Parathyroid adenoma (tissue), 2 donors: Measurements from ENCODE around the gene KLHL29.
A peak's percentile ranks its signal among the peaks of the same experiment; 100 is the strongest.

ENCODE experiments used
- H2AFZ ChIP-seq: fragments of 300-600 bp; sonication (generic); one replicate; pipeline ENCODE4 v1.7.0; 2017; ENCODE audit warnings: antibody characterized with exemption, mild to moderate bottlenecking
- H3K27ac ChIP-seq: fragments of 300-600 bp; sonication (generic); one replicate; pipeline ENCODE4 v1.7.0; 2017
- H3K27me3 ChIP-seq: fragments of 300-600 bp; sonication (generic); one replicate; pipeline ENCODE4 v1.7.0; 2017; ENCODE audit warnings: low read length; ENCODE audit not compliant: control insufficient read depth, insufficient read depth
- H3K36me3 ChIP-seq: fragments of 300-600 bp; sonication (generic); one replicate; pipeline ENCODE4 v1.7.0; 2017; ENCODE audit warnings: low read length; ENCODE audit not compliant: control insufficient read depth, insufficient read depth
- H3K4me1 ChIP-seq: fragments of 300-600 bp; sonication (generic); one replicate; pipeline ENCODE4 v1.7.0; 2017; ENCODE audit warnings: control low read depth
- H3K4me2 ChIP-seq: fragments of 300-600 bp; sonication (generic); one replicate; pipeline ENCODE4 v1.7.0; 2017; ENCODE audit warnings: low read length
- H3K4me3 ChIP-seq: fragments of 300-600 bp; sonication (generic); one replicate; pipeline ENCODE4 v1.7.0; 2017; ENCODE audit warnings: low read depth, low read length
- H3K79me2 ChIP-seq: fragments of 300-600 bp; sonication (generic); one replicate; pipeline ENCODE4 v1.7.0; 2017; ENCODE audit warnings: control low read depth
- H3K9ac ChIP-seq: fragments of 300-600 bp; sonication (generic); one replicate; pipeline ENCODE4 v1.7.0; 2017; ENCODE audit warnings: mild to moderate bottlenecking
- H3K9me3 ChIP-seq: fragments of 300-600 bp; sonication (generic); one replicate; pipeline ENCODE4 v1.7.0; 2017; ENCODE audit warnings: low read length; ENCODE audit not compliant: control insufficient read depth
- TF ChIP-seq, protein P1 (sequence below): fragments of 300-600 bp; sonication (generic); IDR thresholded peaks from one replicate; pipeline ENCODE4 v1.7.0; 2017; ENCODE audit warnings: antibody characterized with exemption, mild to moderate bottlenecking
- donor health status: primary hyperparathyroidism.

KLHL29 gene

DNA sequence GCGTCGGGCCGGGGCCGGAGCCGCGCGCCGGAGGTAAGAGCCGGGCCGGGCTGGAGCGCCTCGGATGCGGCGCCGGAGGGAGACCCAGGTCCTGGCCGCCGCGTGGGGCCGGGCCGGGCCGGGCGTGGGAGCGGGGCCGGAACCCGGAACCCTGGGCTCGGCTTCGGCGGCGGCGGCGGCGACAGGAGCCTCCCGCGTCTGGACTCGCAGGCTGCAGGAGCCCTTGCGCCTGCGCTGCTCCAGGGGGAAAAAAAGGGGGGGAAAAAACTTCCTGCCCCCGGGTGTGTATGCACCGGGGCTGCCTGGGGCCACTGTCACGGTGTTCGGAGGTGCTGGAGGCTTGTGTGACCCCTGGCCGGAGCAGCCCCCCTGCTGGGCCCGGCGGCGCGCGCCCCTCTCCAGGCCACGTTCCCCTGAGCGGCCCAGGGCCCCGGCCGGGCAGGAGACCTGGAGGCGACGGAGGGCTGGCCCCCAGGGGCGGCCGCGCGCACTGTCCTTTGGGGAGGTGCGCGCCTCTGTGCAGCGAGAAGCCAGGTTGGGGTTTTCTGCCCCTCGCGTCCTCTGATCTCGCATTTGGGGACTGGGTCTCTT, 864 bp downstream of the KLHL29 start:
- H3K27ac ChIP-seq = no peak overlapping the region
- TF ChIP-seq, protein P1, sequence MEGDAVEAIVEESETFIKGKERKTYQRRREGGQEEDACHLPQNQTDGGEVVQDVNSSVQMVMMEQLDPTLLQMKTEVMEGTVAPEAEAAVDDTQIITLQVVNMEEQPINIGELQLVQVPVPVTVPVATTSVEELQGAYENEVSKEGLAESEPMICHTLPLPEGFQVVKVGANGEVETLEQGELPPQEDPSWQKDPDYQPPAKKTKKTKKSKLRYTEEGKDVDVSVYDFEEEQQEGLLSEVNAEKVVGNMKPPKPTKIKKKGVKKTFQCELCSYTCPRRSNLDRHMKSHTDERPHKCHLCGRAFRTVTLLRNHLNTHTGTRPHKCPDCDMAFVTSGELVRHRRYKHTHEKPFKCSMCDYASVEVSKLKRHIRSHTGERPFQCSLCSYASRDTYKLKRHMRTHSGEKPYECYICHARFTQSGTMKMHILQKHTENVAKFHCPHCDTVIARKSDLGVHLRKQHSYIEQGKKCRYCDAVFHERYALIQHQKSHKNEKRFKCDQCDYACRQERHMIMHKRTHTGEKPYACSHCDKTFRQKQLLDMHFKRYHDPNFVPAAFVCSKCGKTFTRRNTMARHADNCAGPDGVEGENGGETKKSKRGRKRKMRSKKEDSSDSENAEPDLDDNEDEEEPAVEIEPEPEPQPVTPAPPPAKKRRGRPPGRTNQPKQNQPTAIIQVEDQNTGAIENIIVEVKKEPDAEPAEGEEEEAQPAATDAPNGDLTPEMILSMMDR = no peak
- H3K9ac ChIP-seq = no peak overlapping the region

DNA sequence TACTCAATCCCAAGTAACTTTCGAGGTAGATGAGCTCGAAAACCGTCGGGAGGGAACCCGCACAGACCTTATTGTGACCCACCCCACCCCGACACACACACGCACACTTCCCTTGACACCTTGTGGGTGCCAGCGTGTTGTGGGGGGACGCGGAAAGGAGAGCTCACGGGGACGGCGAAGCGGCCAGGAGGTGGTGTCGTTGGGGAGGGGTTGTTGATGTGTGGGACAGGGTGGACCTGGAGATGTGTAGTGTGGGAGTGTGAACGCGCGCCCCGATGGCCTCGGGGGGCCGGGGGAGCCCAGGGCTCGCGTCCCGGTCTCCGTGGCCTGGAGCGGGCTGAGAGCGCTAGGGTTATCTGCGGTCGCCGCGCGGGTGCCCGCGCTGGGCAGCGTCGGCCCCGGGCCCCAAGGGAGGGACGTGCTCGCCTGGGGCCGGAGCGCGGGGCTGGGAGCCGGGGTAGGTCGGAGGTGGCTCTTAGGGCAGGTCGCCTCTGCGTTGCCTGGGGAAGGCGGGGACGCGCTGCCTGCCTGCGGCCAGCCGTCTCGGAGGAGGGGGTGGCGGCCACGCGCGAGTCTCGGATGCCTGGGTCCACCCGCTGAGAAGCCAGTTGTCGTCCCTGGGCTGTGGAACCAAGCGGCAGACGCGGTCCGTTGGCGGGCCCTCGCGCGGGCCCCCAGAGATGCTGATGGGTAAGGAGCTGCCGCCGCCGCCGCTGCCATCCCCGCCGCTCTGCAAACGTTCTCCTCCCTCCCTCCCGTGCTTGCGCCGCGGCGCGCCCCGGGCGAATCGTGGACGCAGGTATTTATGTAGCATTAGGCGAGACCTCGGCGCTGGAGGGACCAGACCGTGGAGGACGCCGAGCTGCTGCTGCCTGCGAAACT, 1.6 kb downstream of the KLHL29 start:
- Histone ChIP-seq H3K4me2 (peak overlapping the region; percentile 95), H3K79me2 (peaks cover 5% of the 10 kb centered on the region), H2AFZ (peak overlapping the region; percentile 90), H3K4me3 (peak overlapping the region; percentile 66), H3K9me3 (no peaks in the 10 kb centered on the region), H3K27ac (no peak overlapping the region), H3K9ac (no peak overlapping the region), H3K4me1 (peaks cover 3% of the 10 kb centered on the region), H3K27me3 (no peaks in the 10 kb centered on the region), H3K36me3 (no peaks in the 10 kb centered on the region)
- TF ChIP-seq, protein P1 = no peak

More for the DNA sequence above, 864 bp downstream of the KLHL29 start:
- H3K4me3 ChIP-seq = peak overlapping the region; percentile 66
- peak overlapping the region; percentile 95 for H3K4me2 ChIP-seq
- H3K27me3 ChIP-seq = no peaks in the 10 kb centered on the region
- H3K4me1 ChIP-seq = peaks cover 8% of the 10 kb centered on the region
- peak overlapping the region; percentile 90 for H2AFZ ChIP-seq
- no peaks in the 10 kb centered on the region for H3K36me3 ChIP-seq
- H3K9me3 ChIP-seq = no peaks in the 10 kb centered on the region
- peaks cover under 1% of the 10 kb centered on the region for H3K79me2 ChIP-seq

DNA sequence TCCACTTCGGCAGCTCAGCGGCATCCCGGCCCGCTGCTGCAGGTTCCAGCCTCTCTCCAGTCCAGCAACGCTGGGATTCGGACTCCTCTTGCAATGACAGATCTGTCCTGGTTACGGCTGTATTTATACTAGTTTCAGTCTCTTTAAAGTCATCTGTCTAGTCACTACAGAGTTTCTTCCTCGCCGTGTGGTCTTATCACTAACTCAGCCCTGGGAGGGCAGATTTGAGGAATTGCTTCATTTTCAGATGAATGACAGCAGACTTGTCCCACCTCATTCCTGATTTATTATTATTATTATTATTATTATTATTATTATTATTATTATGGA, 2.2 kb downstream of the KLHL29 start:
- no peaks in the 10 kb centered on the region for H3K36me3 ChIP-seq
- H3K9me3 ChIP-seq = no peaks in the 10 kb centered on the region
- H3K9ac ChIP-seq = no peak overlapping the region
- no peaks in the 10 kb centered on the region for H3K27me3 ChIP-seq
- peak overlapping the region; percentile 90 for H2AFZ ChIP-seq
- H3K4me3 ChIP-seq = peak overlapping the region; percentile 66
- H3K79me2 ChIP-seq = peaks cover 5% of the 10 kb centered on the region
- TF ChIP-seq, protein P1 = no peak
- H3K4me1 ChIP-seq = no peaks in the 10 kb centered on the region
- H3K27ac ChIP-seq = no peak overlapping the region
- H3K4me2 ChIP-seq = peak overlapping the region; percentile 95

DNA sequence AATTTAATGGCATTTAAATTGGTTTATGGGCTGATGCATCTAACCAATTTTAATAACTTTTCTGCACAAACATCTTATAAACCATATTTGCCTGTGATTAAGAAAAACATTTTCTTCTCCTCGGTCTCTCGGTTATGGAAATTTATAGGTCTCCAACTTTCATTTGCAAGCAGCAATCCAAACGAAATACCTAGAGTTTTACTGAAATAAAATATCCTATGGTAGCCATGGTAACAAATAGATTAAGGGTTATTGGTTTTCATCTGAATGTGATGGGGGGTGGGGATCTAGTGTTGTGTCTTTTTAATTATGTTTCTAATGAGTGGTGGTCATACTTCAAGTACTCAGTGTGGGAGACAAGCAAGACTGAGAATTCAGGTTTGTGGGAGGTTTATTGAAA, 2.9 kb downstream of the KLHL29 start:
- Histone ChIP-seq H3K4me3 (no peak overlapping the region), H3K27me3 (no peaks in the 10 kb centered on the region), H3K4me1 (no peaks in the 10 kb centered on the region), H3K9me3 (no peaks in the 10 kb centered on the region), H3K4me2 (no peak overlapping the region), H3K79me2 (peaks cover 5% of the 10 kb centered on the region), H3K36me3 (no peaks in the 10 kb centered on the region), H3K9ac (no peak overlapping the region), H2AFZ (no peak overlapping the region), H3K27ac (no peak overlapping the region)
- TF ChIP-seq, protein P1 = no peak
